ENCODE results near the gene TGFBR3. TPM values are rescaled to one million over a fixed set of nuclear protein-coding genes. Genes with fewer than 3 reads are reported as not detected.

TGFBR3 gene
- total and polyA plus RNA-seq, 7 donors = 5.1 to 24.5 (median 8.9) TPM

DNA sequence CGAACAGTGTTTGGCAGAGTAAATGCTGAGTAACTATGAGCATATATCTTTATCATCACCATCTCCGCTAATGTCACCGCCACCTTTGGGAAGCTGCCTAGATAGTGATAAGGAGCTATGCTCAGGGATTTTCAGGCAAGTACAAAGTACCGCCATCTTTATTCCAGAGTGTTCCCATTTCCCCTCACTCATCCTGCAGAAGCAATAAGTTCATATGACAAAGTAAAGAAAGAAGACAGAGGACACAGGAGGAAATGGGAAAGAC, 89.6 kb downstream of the TGFBR3 start:
- no peak overlapping the region for H3K4me3 ChIP-seq
- WGBS, 3 donors = 94 to 99% (median 96%) methylated on average over 4 of the region's 4 CpGs
- H3K27me3 ChIP-seq (ENCODE audit: insufficient read depth in 3 of 3, low read length in 2 of 3) = no peaks in the 10 kb centered on the region
- H3K27ac ChIP-seq = peak overlapping the region; percentile 27
- TF ChIP-seq, protein P1, sequence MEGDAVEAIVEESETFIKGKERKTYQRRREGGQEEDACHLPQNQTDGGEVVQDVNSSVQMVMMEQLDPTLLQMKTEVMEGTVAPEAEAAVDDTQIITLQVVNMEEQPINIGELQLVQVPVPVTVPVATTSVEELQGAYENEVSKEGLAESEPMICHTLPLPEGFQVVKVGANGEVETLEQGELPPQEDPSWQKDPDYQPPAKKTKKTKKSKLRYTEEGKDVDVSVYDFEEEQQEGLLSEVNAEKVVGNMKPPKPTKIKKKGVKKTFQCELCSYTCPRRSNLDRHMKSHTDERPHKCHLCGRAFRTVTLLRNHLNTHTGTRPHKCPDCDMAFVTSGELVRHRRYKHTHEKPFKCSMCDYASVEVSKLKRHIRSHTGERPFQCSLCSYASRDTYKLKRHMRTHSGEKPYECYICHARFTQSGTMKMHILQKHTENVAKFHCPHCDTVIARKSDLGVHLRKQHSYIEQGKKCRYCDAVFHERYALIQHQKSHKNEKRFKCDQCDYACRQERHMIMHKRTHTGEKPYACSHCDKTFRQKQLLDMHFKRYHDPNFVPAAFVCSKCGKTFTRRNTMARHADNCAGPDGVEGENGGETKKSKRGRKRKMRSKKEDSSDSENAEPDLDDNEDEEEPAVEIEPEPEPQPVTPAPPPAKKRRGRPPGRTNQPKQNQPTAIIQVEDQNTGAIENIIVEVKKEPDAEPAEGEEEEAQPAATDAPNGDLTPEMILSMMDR (IDR thresholded peaks at IDR 0.05) = no peak
- H3K9me3 ChIP-seq = no peaks in the 10 kb centered on the region
- no peak for DNase-seq
- no peaks in the 10 kb centered on the region for H3K36me3 ChIP-seq (ENCODE audit: insufficient read depth in 1 of 2, low read depth in 1 of 2)
- H3K4me1 ChIP-seq = peaks cover 44% of the 10 kb centered on the region
- no peak for ATAC-seq
- intact Hi-C loops (cut with DNase I) = loop anchor here in 1 of 2 donors (5.0 kb wide), 1 partner anchor 44 kb away; no protein-coding TSS in a partner anchor

DNA sequence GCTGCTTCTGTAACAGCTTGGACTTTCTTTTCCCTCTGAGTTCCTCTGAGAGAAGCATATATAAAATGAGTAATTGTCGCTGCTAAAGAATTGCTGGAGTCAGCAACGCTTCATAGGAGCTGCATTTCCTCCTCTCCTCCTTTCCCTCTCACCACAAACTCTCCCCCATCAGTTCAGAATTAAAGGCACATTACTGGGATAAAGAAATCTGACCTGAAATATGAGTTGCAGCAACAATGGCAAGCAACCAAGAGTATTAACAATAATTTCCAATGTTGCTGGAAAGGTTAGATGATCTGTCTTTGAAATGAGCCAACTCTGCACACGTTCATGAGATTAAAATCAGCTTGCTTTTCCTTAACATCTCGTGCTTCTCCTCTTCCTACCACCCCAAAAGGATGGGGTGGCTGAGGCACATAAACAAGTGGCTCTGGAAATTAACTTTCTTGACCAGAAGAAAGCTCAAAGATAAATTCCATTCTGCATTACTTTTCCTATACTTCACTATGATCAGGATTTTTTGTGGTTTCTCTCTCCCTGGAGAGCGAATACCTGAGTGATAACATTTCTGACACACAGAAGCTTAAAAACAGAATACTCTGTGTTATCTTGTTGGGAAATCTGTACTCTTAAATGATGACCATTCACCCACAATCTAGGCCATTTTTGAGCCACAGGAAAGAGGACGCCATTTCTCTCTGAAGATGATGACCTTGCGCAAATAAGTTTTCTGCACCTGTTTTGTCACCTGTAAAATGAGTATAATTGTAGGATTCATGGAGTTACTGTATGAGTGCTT, 90.2 kb downstream of the TGFBR3 start:
- TF ChIP-seq, protein P1 (IDR thresholded peaks at IDR 0.05) = no peak
- Histone ChIP-seq H3K4me1 (peaks cover 49% of the 10 kb centered on the region), H3K27me3 (ENCODE audit: insufficient read depth in 3 of 3, low read length in 2 of 3) (no peaks in the 10 kb centered on the region), H3K9me3 (no peaks in the 10 kb centered on the region), H3K36me3 (ENCODE audit: insufficient read depth in 1 of 2, low read depth in 1 of 2) (no peaks in the 10 kb centered on the region), H3K27ac (peak overlapping the region; percentile 51), H3K4me3 (no peak overlapping the region)
- 49 to 52% (median 50%) methylated on average over 7 of the region's 7 CpGs for WGBS, 3 donors
- ATAC-seq (peak in 1 of 4 donors; percentile 12), DNase-seq (no peak)
- intact Hi-C loops (cut with DNase I) = loop anchor here in 1 of 2 donors (5.0 kb wide), 1 partner anchor 43 kb away; no protein-coding TSS in a partner anchor

DNA sequence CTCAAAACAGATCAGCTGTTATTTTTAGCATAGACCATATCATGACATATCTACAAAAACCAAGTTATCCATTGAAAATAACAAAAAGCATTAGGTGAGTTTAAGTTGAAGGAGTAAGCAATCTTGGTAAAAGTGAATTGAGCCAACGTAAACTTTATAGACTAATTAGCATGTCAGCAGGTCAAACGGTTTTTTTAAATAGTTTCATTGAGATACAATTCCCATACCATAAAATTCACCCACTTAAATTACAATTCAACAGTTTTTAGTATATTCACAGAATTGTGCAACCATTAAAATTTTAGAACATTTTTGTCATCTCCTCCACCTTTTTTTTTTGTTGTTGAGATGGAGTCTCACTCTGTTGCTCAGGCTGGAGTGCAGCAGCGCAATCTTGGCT, 92.1 kb downstream of the TGFBR3 start:
- WGBS, 3 donors = 89 to 96% (median 90%) methylated on average over 3 of the region's 3 CpGs

DNA sequence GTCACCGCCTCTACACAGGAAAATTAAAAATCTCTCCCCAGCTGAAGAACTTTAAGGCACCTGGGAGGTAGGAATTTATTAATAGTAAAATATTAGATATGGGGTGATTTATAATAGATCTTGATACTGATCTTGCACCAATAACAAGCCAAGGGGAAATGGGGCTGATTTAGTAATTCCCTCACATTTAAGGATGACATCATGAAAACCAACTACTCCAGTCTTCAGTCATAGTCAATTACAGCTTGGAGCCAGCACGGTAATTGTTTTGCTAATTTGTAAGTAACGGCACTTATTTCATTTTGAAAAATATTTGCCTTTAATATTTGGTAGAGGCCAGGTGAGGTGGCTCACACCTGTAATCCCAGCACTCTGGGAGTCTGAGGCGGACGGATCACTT, 92.8 kb downstream of the TGFBR3 start:
- no peak overlapping the region for H3K4me3 ChIP-seq
- intact Hi-C loops (cut with DNase I) = loop anchor here in 1 of 2 donors (5.0 kb wide), 1 partner anchor 44 kb away; no protein-coding TSS in a partner anchor
- H3K4me1 ChIP-seq = peaks cover 39% of the 10 kb centered on the region
- DNase-seq (no peak), ATAC-seq (no peak)
- WGBS, 3 donors = 82 to 87% (median 84%) methylated on average over 5 of the region's 5 CpGs
- H3K27me3 ChIP-seq (ENCODE audit: insufficient read depth in 3 of 3, low read length in 2 of 3) = no peaks in the 10 kb centered on the region
- no peaks in the 10 kb centered on the region for H3K9me3 ChIP-seq
- no peaks in the 10 kb centered on the region for H3K36me3 ChIP-seq (ENCODE audit: insufficient read depth in 1 of 2, low read depth in 1 of 2)
- TF ChIP-seq, protein P1 (IDR thresholded peaks at IDR 0.05) = no peak
- no peak overlapping the region for H3K27ac ChIP-seq

More for the DNA sequence above, 92.1 kb downstream of the TGFBR3 start:
- DNase-seq = no peak
- H3K27ac ChIP-seq = no peak overlapping the region
- H3K9me3 ChIP-seq = no peaks in the 10 kb centered on the region
- intact Hi-C loops (cut with DNase I) = loop anchor here in 1 of 2 donors (5.0 kb wide), 1 partner anchor 43 kb away; no protein-coding TSS in a partner anchor
- TF ChIP-seq, protein P1 (IDR thresholded peaks at IDR 0.05) = no peak
- no peak for ATAC-seq
- no peaks in the 10 kb centered on the region for H3K27me3 ChIP-seq (ENCODE audit: insufficient read depth in 3 of 3, low read length in 2 of 3)
- peaks cover 46% of the 10 kb centered on the region for H3K4me1 ChIP-seq
- H3K36me3 ChIP-seq (ENCODE audit: insufficient read depth in 1 of 2, low read depth in 1 of 2) = no peaks in the 10 kb centered on the region
- no peak overlapping the region for H3K4me3 ChIP-seq

All from psoas muscle (tissue), 8 donors.